ENCODE data around the gene PCSK4. TPM values are rescaled to one million over a fixed set of nuclear protein-coding genes. Genes with fewer than 3 reads are reported as not detected.

The PCSK4 gene
- total and polyA plus RNA-seq, 2 donors, result 1.6 to 2.7 TPM

- no peak overlapping the region for H3K4me3 ChIP-seq (ENCODE audit: low read depth, low read length)
- H3K36me3 ChIP-seq (ENCODE audit: insufficient read depth), result no peaks in the 10 kb centered on the region
- H3K4me1 ChIP-seq (ENCODE audit: insufficient read depth), result no peaks in the 10 kb centered on the region
- H3K27ac ChIP-seq (ENCODE audit: low read depth), result no peak overlapping the region
- WGBS, result 81% methylated on average over 16 of the region's 16 CpGs
- no peak for DNase-seq (ENCODE audit: extremely low spot score)
Observed at GRCh38 chr19:1457892-1458291, 32.3 kb downstream of the PCSK4 start.

- no peak overlapping the region for H3K27ac ChIP-seq (ENCODE audit: low read depth)
- no peak overlapping the region for H3K4me3 ChIP-seq (ENCODE audit: low read depth, low read length)
- H3K4me1 ChIP-seq (ENCODE audit: insufficient read depth), result no peaks in the 10 kb centered on the region
- no peak for DNase-seq (ENCODE audit: extremely low spot score)
- WGBS, result 16% methylated on average over 48 of the region's 48 CpGs
- no peaks in the 10 kb centered on the region for H3K36me3 ChIP-seq (ENCODE audit: insufficient read depth)
Observed at GRCh38 chr19:1457031-1457739, 33.0 kb downstream of the PCSK4 start.

GRCh38 chr19:1456121-1456900 is 33.8 kb downstream of the PCSK4 start:
- H3K36me3 ChIP-seq (ENCODE audit: insufficient read depth), result no peaks in the 10 kb centered on the region
- H3K4me3 ChIP-seq (ENCODE audit: low read depth, low read length), result no peak overlapping the region
- DNase-seq (ENCODE audit: extremely low spot score), result no peak
- no peaks in the 10 kb centered on the region for H3K4me1 ChIP-seq (ENCODE audit: insufficient read depth)
- WGBS, result 38% methylated on average over 43 of the region's 43 CpGs
- H3K27ac ChIP-seq (ENCODE audit: low read depth), result no peak overlapping the region

- no peak overlapping the region for H3K4me3 ChIP-seq (ENCODE audit: low read depth, low read length)
- DNase-seq (ENCODE audit: extremely low spot score), result no peak
- no peaks in the 10 kb centered on the region for H3K36me3 ChIP-seq (ENCODE audit: insufficient read depth)
- H3K27ac ChIP-seq (ENCODE audit: low read depth), result no peak overlapping the region
- 6% methylated on average over 42 of the region's 42 CpGs for whole genome bisulfite sequencing
- H3K4me1 ChIP-seq (ENCODE audit: insufficient read depth), result no peaks in the 10 kb centered on the region
Observed at GRCh38 chr19:1455336-1456120, 34.6 kb downstream of the PCSK4 start.

- Histone ChIP-seq H3K4me1 (ENCODE audit: insufficient read depth) (no peaks in the 10 kb centered on the region), H3K27ac (ENCODE audit: low read depth) (no peak overlapping the region)
- 11% methylated on average over 22 of the region's 22 CpGs for WGBS
Observed at GRCh38 chr19:1455002-1455335, 35.2 kb downstream of the PCSK4 start.

GRCh38 chr19:1453525-1454364 is 36.4 kb downstream of the PCSK4 start:
- no peak overlapping the region for H3K27ac ChIP-seq (ENCODE audit: low read depth)
- H3K4me3 ChIP-seq (ENCODE audit: low read depth, low read length), result no peak overlapping the region
- H3K4me1 ChIP-seq (ENCODE audit: insufficient read depth), result no peaks in the 10 kb centered on the region
- H3K36me3 ChIP-seq (ENCODE audit: insufficient read depth), result no peaks in the 10 kb centered on the region
- WGBS, result 30% methylated on average over 33 of the region's 33 CpGs
- no peak for DNase-seq (ENCODE audit: extremely low spot score)

More at GRCh38 chr19:1455002-1455335, 35.2 kb downstream of the PCSK4 start:
- DNase-seq (ENCODE audit: extremely low spot score), result no peak
- no peaks in the 10 kb centered on the region for H3K36me3 ChIP-seq (ENCODE audit: insufficient read depth)
- no peak overlapping the region for H3K4me3 ChIP-seq (ENCODE audit: low read depth, low read length)

GRCh38 chr19:1452802-1453524 is 37.2 kb downstream of the PCSK4 start:
- H3K4me1 ChIP-seq (ENCODE audit: insufficient read depth), result no peaks in the 10 kb centered on the region
- no peak for DNase-seq (ENCODE audit: extremely low spot score)
- WGBS, result 62% methylated on average over 30 of the region's 30 CpGs
- H3K27ac ChIP-seq (ENCODE audit: low read depth), result no peak overlapping the region
- H3K36me3 ChIP-seq (ENCODE audit: insufficient read depth), result no peaks in the 10 kb centered on the region
- no peak overlapping the region for H3K4me3 ChIP-seq (ENCODE audit: low read depth, low read length)

- H3K4me1 ChIP-seq (ENCODE audit: insufficient read depth), result no peaks in the 10 kb centered on the region
- no peak for DNase-seq (ENCODE audit: extremely low spot score)
- H3K27ac ChIP-seq (ENCODE audit: low read depth), result no peak overlapping the region
- 30% methylated on average over 39 of the region's 39 CpGs for WGBS
- H3K4me3 ChIP-seq (ENCODE audit: low read depth, low read length), result no peak overlapping the region
- no peaks in the 10 kb centered on the region for H3K36me3 ChIP-seq (ENCODE audit: insufficient read depth)
Observed at GRCh38 chr19:1451916-1452801, 38.0 kb downstream of the PCSK4 start.

- no peak for DNase-seq (ENCODE audit: extremely low spot score)
- H3K36me3 ChIP-seq (ENCODE audit: insufficient read depth), result no peaks in the 10 kb centered on the region
- WGBS, result 55% methylated on average over 22 of the region's 22 CpGs
- H3K4me3 ChIP-seq (ENCODE audit: low read depth, low read length), result no peak overlapping the region
- no peak overlapping the region for H3K27ac ChIP-seq (ENCODE audit: low read depth)
- H3K4me1 ChIP-seq (ENCODE audit: insufficient read depth), result peaks cover 2% of the 10 kb centered on the region
Observed at GRCh38 chr19:1450735-1451731, 39.1 kb downstream of the PCSK4 start.

GRCh38 chr19:1449467-1450442 is 40.4 kb downstream of the PCSK4 start, which contains the start of gene APC2:
Gene APC2, plus strand, starts transcription at chr19:1450121. Its CDS starts 2,881 bp downstream, at chr19:1453002.
- Histone ChIP-seq H3K36me3 (ENCODE audit: insufficient read depth) (no peaks in the 10 kb centered on the region), H3K27ac (ENCODE audit: low read depth) (no peak within 1 kb of the TSS), H3K4me3 (ENCODE audit: low read depth, low read length) (no peak within 1 kb of the TSS), H3K4me1 (ENCODE audit: insufficient read depth) (peaks cover 5% of the 10 kb centered on the region)
- no peak for DNase-seq (ENCODE audit: extremely low spot score)
- 4% methylated on average over 74 of the region's 74 CpGs for WGBS
